Gastroesophageal sphincter (tissue), 4 donors: Measurements from ENCODE around the gene CUTA. TPM values are rescaled to one million over a fixed set of nuclear protein-coding genes. Genes with fewer than 3 reads are reported as not detected.

Experiments used
- ATAC-seq: fragments of 150-250 bp; one replicate; pipeline ENCODE4 v1.9.1; 2016; ENCODE audit warnings: mild to moderate bottlenecking, moderate library complexity
- H3K27ac ChIP-seq, 4 donors: fragments of 200-600 bp; sonication (generic) in 3 of 4; 1 replicate in 3 of 4; 2 replicates in 1 of 4; pipeline ENCODE4 v1.5.1; 2016 to 2019
- H3K27me3 ChIP-seq: fragments of 200-600 bp; sonication (generic); one replicate; pipeline ENCODE4 v1.5.1; 2019
- H3K36me3 ChIP-seq, 2 donors: fragments of 200-600 bp; sonication (generic); one replicate each; pipeline ENCODE4 v1.5.1; 2019; ENCODE audit warnings: control low read depth in 1 of 2
- H3K4me1 ChIP-seq, 3 donors: fragments of 200-600 bp; sonication (generic); 1 replicate in 2 of 3; 2 replicates in 1 of 3; pipeline ENCODE4 v1.5.1; 2016 to 2019; ENCODE audit warnings: control low read depth in 2 of 3
- H3K4me3 ChIP-seq, 2 donors: fragments of 200-600 bp; sonication (generic); one replicate each; pipeline ENCODE4 v1.5.1; 2019; ENCODE audit warnings: mild to moderate bottlenecking in 1 of 2, moderate library complexity in 1 of 2
- H3K9me3 ChIP-seq, 3 donors: fragments of 200-600 bp; sonication (generic); one replicate each; pipeline ENCODE4 v1.5.1; 2017 to 2019; ENCODE audit warnings: control low read depth in 2 of 3
- EP300 ChIP-seq: sonication (generic); formaldehyde crosslinking; IDR thresholded peaks from one replicate; pipeline ENCODE4 v1.6.1; 2017; ENCODE audit warnings: antibody characterized with exemption, mild to moderate bottlenecking
- POLR2A ChIP-seq, 2 donors: fragments of 450-650 bp; IDR thresholded peaks; one replicate each; pipeline ENCODE4 v1.6.1; 2017; ENCODE audit warnings: antibody characterized with exemption in 2 of 2, mild to moderate bottlenecking in 2 of 2, moderate library complexity in 1 of 2
- POLR2AphosphoS5 ChIP-seq: sonication (generic); formaldehyde crosslinking; IDR thresholded peaks from one replicate; pipeline ENCODE4 v1.6.1; 2017; ENCODE audit warnings: antibody characterized with exemption
- WGBS, 2 donors: methylation state at CpG; one replicate each; pipeline ENCODE4 v1.1.5; 2018; ENCODE audit warnings: low coverage in 1 of 2; 5-methylcytosine and 5-hydroxymethylcytosine counted together
- total RNA-seq, 4 donors: library from RNA; depleted of rRNA; stranded (reverse); fragments of >200 nt; gene quantifications; one replicate each; pipeline ENCODE4 v1.1.0, GENCODE V29; 2016
- TF ChIP-seq, protein P1 (sequence below), 4 experiments: fragments of 200-600 bp in 2 of 4; fragments of 450-650 bp in 2 of 4; sonication (generic) in 1 of 4; IDR thresholded peaks; one replicate each; pipeline ENCODE4 v1.5.1; 2017 to 2019; ENCODE audit warnings: antibody characterized with exemption in 4 of 4, mild to moderate bottlenecking in 2 of 4, moderate library complexity in 2 of 4

Gene CUTA
- total RNA-seq, 4 donors from 2014 or later = 90.2 to 144 (median 124) TPM

DNA sequence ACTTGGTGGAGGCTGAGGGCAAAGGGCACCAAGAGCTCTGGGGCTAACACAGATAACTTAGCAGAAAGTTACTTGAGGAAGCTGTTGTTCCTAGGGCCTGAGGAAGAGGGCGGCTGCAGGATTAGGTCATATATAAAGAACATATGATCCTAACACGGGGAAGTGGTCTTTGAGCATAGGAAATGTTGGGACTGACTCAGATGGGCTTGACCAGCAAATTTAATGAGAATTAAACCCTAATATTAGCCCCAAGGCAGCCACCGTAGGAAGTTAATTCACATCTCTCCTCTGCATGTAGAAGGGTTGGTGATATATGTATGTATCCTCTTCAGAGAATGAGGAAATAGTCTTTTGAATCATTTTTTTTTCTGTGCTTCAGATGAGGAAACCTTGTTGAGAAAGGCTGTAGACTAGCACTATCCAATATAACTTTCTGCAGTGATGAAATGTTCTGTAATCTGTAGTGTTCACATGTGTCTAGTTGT lies 27.3 kb upstream of the CUTA start:
- H3K4me3 ChIP-seq = no peak overlapping the region
- ATAC-seq = peak; percentile 26
- no peaks in the 10 kb centered on the region for H3K9me3 ChIP-seq
- H3K4me1 ChIP-seq = no peaks in the 10 kb centered on the region
- no peaks in the 10 kb centered on the region for H3K27me3 ChIP-seq
- TF ChIP-seq, protein P1, sequence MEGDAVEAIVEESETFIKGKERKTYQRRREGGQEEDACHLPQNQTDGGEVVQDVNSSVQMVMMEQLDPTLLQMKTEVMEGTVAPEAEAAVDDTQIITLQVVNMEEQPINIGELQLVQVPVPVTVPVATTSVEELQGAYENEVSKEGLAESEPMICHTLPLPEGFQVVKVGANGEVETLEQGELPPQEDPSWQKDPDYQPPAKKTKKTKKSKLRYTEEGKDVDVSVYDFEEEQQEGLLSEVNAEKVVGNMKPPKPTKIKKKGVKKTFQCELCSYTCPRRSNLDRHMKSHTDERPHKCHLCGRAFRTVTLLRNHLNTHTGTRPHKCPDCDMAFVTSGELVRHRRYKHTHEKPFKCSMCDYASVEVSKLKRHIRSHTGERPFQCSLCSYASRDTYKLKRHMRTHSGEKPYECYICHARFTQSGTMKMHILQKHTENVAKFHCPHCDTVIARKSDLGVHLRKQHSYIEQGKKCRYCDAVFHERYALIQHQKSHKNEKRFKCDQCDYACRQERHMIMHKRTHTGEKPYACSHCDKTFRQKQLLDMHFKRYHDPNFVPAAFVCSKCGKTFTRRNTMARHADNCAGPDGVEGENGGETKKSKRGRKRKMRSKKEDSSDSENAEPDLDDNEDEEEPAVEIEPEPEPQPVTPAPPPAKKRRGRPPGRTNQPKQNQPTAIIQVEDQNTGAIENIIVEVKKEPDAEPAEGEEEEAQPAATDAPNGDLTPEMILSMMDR (IDR thresholded peaks at IDR 0.05) = no peak
- TF ChIP-seq POLR2AphosphoS5 (no peak), POLR2A (IDR thresholded peaks at IDR 0.05) (no peak), EP300 (no peak)
- no peak overlapping the region for H3K27ac ChIP-seq
- 51 to 67% methylated on average over 3 of the region's 3 CpGs for WGBS, 2 donors
- H3K36me3 ChIP-seq = peaks cover 0 to 92% of the 10 kb centered on the region in 2 donors

DNA sequence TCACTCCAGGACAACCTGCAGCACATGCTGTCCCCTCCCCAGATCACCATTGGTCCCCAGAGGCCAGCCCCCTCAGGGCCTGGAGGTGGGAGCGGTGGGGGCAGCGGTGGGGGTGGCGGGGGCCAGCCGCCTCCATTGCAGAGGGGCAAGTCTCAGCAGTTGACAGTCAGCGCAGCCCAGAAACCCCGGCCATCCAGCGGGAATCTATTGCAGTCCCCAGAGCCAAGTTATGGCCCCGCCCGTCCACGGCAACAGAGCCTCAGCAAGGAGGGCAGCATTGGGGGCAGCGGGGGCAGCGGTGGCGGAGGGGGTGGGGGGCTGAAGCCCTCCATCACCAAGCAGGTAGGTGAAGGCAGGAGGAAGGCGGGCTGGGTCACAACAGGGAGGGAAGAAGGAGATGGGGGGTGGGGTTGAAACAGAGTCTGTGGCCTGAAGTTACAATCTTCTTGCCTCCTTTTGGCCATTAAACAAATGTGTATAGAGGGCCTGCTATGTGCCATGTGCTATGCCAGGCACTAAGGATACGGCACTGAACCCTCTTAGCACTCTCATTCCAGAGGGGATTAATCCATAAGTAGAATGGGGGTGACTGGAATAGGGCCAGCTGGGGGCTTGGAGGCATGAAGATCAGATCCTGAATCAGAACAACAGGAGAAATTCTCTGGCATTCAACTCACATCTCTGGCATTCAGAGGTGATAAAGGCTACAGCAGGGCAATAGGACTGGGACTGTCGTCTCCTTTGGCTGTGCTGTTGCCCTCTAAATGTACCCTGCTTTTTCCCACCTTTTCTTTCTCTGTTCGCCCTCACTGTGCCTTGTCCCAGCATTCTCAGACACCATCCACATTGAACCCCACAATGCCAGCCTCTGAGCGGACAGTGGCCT lies 26.0 kb upstream of the CUTA start:
- ATAC-seq = no peak
- Histone ChIP-seq H3K27ac (no peak overlapping the region), H3K27me3 (no peaks in the 10 kb centered on the region), H3K9me3 (no peaks in the 10 kb centered on the region), H3K4me1 (no peaks in the 10 kb centered on the region), H3K36me3 (peaks cover 0 to 96% of the 10 kb centered on the region in 2 donors), H3K4me3 (no peak overlapping the region)
- 75 to 85% methylated on average over 3 to 4 of the region's 18 CpGs for WGBS, 2 donors
- TF ChIP-seq POLR2AphosphoS5 = no peak
- TF ChIP-seq POLR2A (IDR thresholded peaks at IDR 0.05) = no peak
- no peak for TF ChIP-seq EP300
- TF ChIP-seq, protein P1 (IDR thresholded peaks at IDR 0.05) = no peak

DNA sequence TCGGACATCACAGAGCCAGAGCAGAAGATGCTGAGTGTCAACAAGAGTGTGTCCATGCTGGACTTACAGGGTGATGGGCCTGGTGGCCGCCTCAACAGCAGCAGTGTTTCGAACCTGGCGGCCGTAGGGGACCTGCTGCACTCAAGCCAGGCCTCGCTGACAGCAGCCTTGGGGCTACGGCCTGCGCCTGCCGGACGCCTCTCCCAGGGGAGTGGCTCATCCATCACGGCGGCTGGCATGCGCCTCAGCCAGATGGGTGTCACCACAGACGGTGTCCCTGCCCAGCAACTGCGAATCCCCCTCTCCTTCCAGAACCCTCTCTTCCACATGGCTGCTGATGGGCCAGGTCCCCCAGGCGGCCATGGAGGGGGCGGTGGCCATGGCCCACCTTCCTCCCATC lies 25.1 kb upstream of the CUTA start:
- no peak for ATAC-seq

DNA sequence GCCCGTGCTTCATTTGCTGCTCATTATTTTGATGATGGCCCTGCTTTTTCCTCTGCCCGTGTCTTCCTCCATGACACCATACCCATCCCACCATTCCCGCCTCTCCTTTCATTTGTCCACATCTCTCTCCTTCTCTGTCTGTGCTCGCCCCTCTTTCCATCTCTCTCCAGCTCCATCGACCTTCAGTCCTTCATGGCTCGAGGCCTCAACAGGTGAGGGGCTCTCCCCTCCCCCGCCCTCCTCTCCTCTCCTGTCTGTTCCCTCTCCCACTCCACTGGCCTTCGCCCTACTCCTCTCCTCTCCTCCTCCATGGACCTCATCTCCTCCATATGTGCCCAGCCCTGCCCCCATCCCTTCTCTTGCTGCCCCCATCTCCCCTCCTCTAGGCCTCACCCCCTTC lies 24.4 kb upstream of the CUTA start:
- TF ChIP-seq POLR2AphosphoS5 = no peak
- TF ChIP-seq EP300 = no peak
- no peak for TF ChIP-seq POLR2A (IDR thresholded peaks at IDR 0.05)
- TF ChIP-seq, protein P1 (IDR thresholded peaks at IDR 0.05) = no peak
- WGBS, 2 donors = 78 to 81% methylated on average over 3 to 8 of the region's 8 CpGs
- Histone ChIP-seq H3K4me3 (no peak overlapping the region), H3K27ac (no peak overlapping the region), H3K4me1 (no peaks in the 10 kb centered on the region), H3K36me3 (peaks cover 0 to 96% of the 10 kb centered on the region in 2 donors), H3K27me3 (no peaks in the 10 kb centered on the region), H3K9me3 (no peaks in the 10 kb centered on the region)
- no peak for ATAC-seq

More for the DNA sequence above, 25.1 kb upstream of the CUTA start:
- WGBS, 2 donors = 83 to 89% methylated on average over 1 to 7 of the region's 17 CpGs
- Histone ChIP-seq H3K36me3 (peaks cover 0 to 96% of the 10 kb centered on the region in 2 donors), H3K4me1 (no peaks in the 10 kb centered on the region), H3K27ac (no peak overlapping the region), H3K9me3 (no peaks in the 10 kb centered on the region), H3K27me3 (no peaks in the 10 kb centered on the region), H3K4me3 (no peak overlapping the region)
- TF ChIP-seq EP300 (no peak), POLR2AphosphoS5 (no peak), POLR2A (IDR thresholded peaks at IDR 0.05) (no peak)
- TF ChIP-seq, protein P1 (IDR thresholded peaks at IDR 0.05) = no peak
